ENCODE measurements around the gene DNAJC17.

DNAJC17 gene

GRCh38 chr15:40743921-40744814, 63.1 kb downstream of the DNAJC17 start:
- DNase-seq = no peak

- no peak for DNase-seq
Observed at GRCh38 chr15:40743485-40743901, 63.8 kb downstream of the DNAJC17 start.

GRCh38 chr15:40739854-40740253, 67.4 kb downstream of the DNAJC17 start:
- DNase-seq = no peak

- no peak for DNase-seq
Observed at GRCh38 chr15:40739047-40739446, 68.2 kb downstream of the DNAJC17 start.

- DNase-seq = no peak
Observed at GRCh38 chr15:40737048-40737447, 70.2 kb downstream of the DNAJC17 start.

- DNase-seq = no peak
Observed at GRCh38 chr15:40736575-40736974, 70.7 kb downstream of the DNAJC17 start.

GRCh38 chr15:40731034-40731433, 76.2 kb downstream of the DNAJC17 start:
- DNase-seq = no peak

- no peak for DNase-seq
Observed at GRCh38 chr15:40723919-40724318, 83.4 kb downstream of the DNAJC17 start.

GRCh38 chr15:40722934-40723333, 84.3 kb downstream of the DNAJC17 start:
- DNase-seq = no peak

- DNase-seq = no peak
Observed at GRCh38 chr15:40722354-40722753, 84.9 kb downstream of the DNAJC17 start.

GRCh38 chr15:40721701-40722100, 85.6 kb downstream of the DNAJC17 start:
- DNase-seq = no peak

- no peak for DNase-seq
Observed at GRCh38 chr15:40716165-40716564, 91.1 kb downstream of the DNAJC17 start.

All from anterior cingulate cortex (tissue), 58 donors.